CD8-positive, alpha-beta memory T cell (primary cell): ENCODE data around the gene SPTLC1. TPM values are rescaled to one million over a fixed set of nuclear protein-coding genes. Genes with fewer than 3 reads are reported as not detected.
A peak's percentile ranks its signal among the peaks of the same experiment; 100 is the strongest.
"Not testable (repeated sequence)": the region's sequence is repeated elsewhere in the genome, so short reads cannot be mapped to it uniquely, and the experiment has no call there.

Experiments
- CTCF ChIA-PET: fragments of 350-600 bp; sonication (Branson Sonifier 250); formaldehyde crosslinking; loops from one replicate; lab custom pipeline; 2021; ENCODE audit warnings: antibody characterized with exemption; lab: Charles Lee
- POLR2A ChIA-PET: fragments of 350-600 bp; sonication (Branson Sonifier 250); formaldehyde crosslinking; loops from one replicate; lab custom pipeline; 2021; ENCODE audit warnings: antibody characterized with exemption; lab: Charles Lee
- DNase-seq, 5 donors: peaks; one replicate each; pipeline versions ENCODE4 v3.0.0 to v3.0.0-alpha.2; 2020 to 2022; ENCODE audit warnings: mixed read lengths in 1 of 5
- H3K27ac ChIP-seq: one replicate; pipeline ENCODE4 v1.7.0; 2013; ENCODE audit warnings: low read depth, mild to moderate bottlenecking, low read length, moderate library complexity
- H3K27me3 ChIP-seq: 2 replicates; pipeline ENCODE4 v1.7.0; 2013; ENCODE audit warnings: low read length, mild to moderate bottlenecking; ENCODE audit not compliant: insufficient read depth, poor library complexity, severe bottlenecking
- H3K36me3 ChIP-seq: 2 replicates; pipeline ENCODE4 v1.7.0; 2013; ENCODE audit warnings: mild to moderate bottlenecking, low read length, moderate library complexity; ENCODE audit not compliant: insufficient read depth
- H3K4me1 ChIP-seq: 2 replicates; pipeline ENCODE4 v1.7.0; 2013; ENCODE audit warnings: mild to moderate bottlenecking, low read length, moderate library complexity; ENCODE audit not compliant: insufficient read depth
- H3K4me3 ChIP-seq: 2 replicates; pipeline ENCODE4 v1.7.0; 2013; ENCODE audit warnings: mild to moderate bottlenecking, low read length
- H3K9me3 ChIP-seq: 2 replicates; pipeline ENCODE4 v1.7.0; 2013; ENCODE audit warnings: mild to moderate bottlenecking, low read length
- H3K27ac Mint-ChIP-seq, 8 donors: one replicate each; pipeline ENCODE4 v1.8.0; 2020 to 2021; ENCODE audit warnings: mixed read lengths in 8 of 8, mild to moderate bottlenecking in 6 of 8, inconsistent platforms in 3 of 8, moderate library complexity in 3 of 8
- H3K27me3 Mint-ChIP-seq, 2 donors: one replicate each; pipeline ENCODE4 v1.8.0; 2020 to 2021; ENCODE audit warnings: mixed read lengths in 2 of 2, mild to moderate bottlenecking in 1 of 2, moderate library complexity in 1 of 2
- H3K36me3 Mint-ChIP-seq, 3 donors: one replicate each; pipeline ENCODE4 v1.8.0; 2020 to 2021; ENCODE audit warnings: mixed read lengths in 3 of 3, inconsistent platforms in 1 of 3, mild to moderate bottlenecking in 1 of 3
- H3K4me1 Mint-ChIP-seq, 3 donors: one replicate each; pipeline ENCODE4 v1.8.0; 2020 to 2021; ENCODE audit warnings: mixed read lengths in 3 of 3, inconsistent platforms in 1 of 3, mild to moderate bottlenecking in 1 of 3
- H3K4me3 Mint-ChIP-seq, 7 donors: one replicate each; pipeline ENCODE4 v1.8.0; 2020 to 2021; ENCODE audit warnings: mixed read lengths in 7 of 7, mild to moderate bottlenecking in 6 of 7, moderate library complexity in 4 of 7, inconsistent platforms in 2 of 7
- H3K9me3 Mint-ChIP-seq, 5 donors: one replicate each; pipeline ENCODE4 v1.8.0; 2020 to 2022; ENCODE audit warnings: mixed read lengths in 5 of 5, mild to moderate bottlenecking in 3 of 5, moderate library complexity in 2 of 5, inconsistent platforms in 1 of 5
- polyA plus RNA-seq: library from polyadenylated mRNA; unstranded; fragments of 300-500 nt; fragmentation: Illumina TruSeq; gene quantifications from one replicate; pipeline ENCODE4 v1.2.3, GENCODE V29; 2021
- total RNA-seq, 2 experiments: library from RNA; stranded (reverse); gene quantifications; one replicate each; pipeline ENCODE4 v1.2.3, GENCODE V29; 2021

Gene SPTLC1
- total and polyA plus RNA-seq, 3 experiments from 2014 or later, result 38.8 to 64.0 (median 60.7) TPM

- POLR2A ChIA-PET, result no interaction called here
- Mint-ChIP-seq H3K4me1 (no peaks in the 10 kb centered on the region), H3K4me3 (no peak overlapping the region), H3K27me3 (no peaks in the 10 kb centered on the region), H3K9me3 (no peaks in the 10 kb centered on the region), H3K27ac (no peak overlapping the region), H3K36me3 (peaks cover 11 to 77% (median 33%) of the 10 kb centered on the region in 3 donors)
- no peak overlapping the region for H3K4me3 ChIP-seq
- CTCF ChIA-PET, result no interaction called here
- no peak for DNase-seq
- no peaks in the 10 kb centered on the region for H3K27me3 ChIP-seq
- H3K27ac ChIP-seq, result no peak overlapping the region
- H3K36me3 ChIP-seq, result peaks cover 18% of the 10 kb centered on the region
- H3K4me1 ChIP-seq, result no peaks in the 10 kb centered on the region
- no peaks in the 10 kb centered on the region for H3K9me3 ChIP-seq
Observed at GRCh38 chr9:92032891-92033290, 82.3 kb downstream of the SPTLC1 start.

GRCh38 chr9:92030367-92030766 lies 84.8 kb downstream of the SPTLC1 start:
- Mint-ChIP-seq H3K9me3 (peaks cover 0 to 1% (median 0%) of the 10 kb centered on the region in 5 donors), H3K27ac (no peak overlapping the region), H3K4me1 (no peaks in the 10 kb centered on the region), H3K36me3 (peaks cover 7 to 53% (median 20%) of the 10 kb centered on the region in 3 donors), H3K27me3 (no peaks in the 10 kb centered on the region), H3K4me3 (no peak overlapping the region)
- no peak for DNase-seq
- Histone ChIP-seq H3K9me3 (no peaks in the 10 kb centered on the region), H3K27me3 (no peaks in the 10 kb centered on the region), H3K4me3 (no peak overlapping the region), H3K27ac (no peak overlapping the region), H3K4me1 (no peaks in the 10 kb centered on the region), H3K36me3 (peaks cover 4% of the 10 kb centered on the region)
- ChIA-PET POLR2A (no interaction called here), CTCF (no interaction called here)

- H3K27ac ChIP-seq, result no peak overlapping the region
- Mint-ChIP-seq H3K27ac (peak overlapping the region in 1 of 8 donors; percentile 71), H3K4me1 (no peaks in the 10 kb centered on the region), H3K4me3 (no peak overlapping the region), H3K9me3 (peaks cover 0 to 1% (median 0%) of the 10 kb centered on the region in 5 donors), H3K36me3 (peaks cover 7 to 45% (median 16%) of the 10 kb centered on the region in 3 donors), H3K27me3 (no peaks in the 10 kb centered on the region)
- ChIA-PET POLR2A (no interaction called here), CTCF (no interaction called here)
- peaks cover 4% of the 10 kb centered on the region for H3K36me3 ChIP-seq
- DNase-seq, result no peak
- H3K9me3 ChIP-seq, result no peaks in the 10 kb centered on the region
- H3K4me3 ChIP-seq, result no peak overlapping the region
- no peaks in the 10 kb centered on the region for H3K27me3 ChIP-seq
- no peaks in the 10 kb centered on the region for H3K4me1 ChIP-seq
Observed at GRCh38 chr9:92029553-92029952, 85.7 kb downstream of the SPTLC1 start.

- no peak for DNase-seq
- Histone ChIP-seq H3K4me3 (no peak overlapping the region), H3K4me1 (no peaks in the 10 kb centered on the region), H3K9me3 (no peaks in the 10 kb centered on the region), H3K27me3 (no peaks in the 10 kb centered on the region), H3K36me3 (no peaks in the 10 kb centered on the region), H3K27ac (no peak overlapping the region)
- H3K4me1 Mint-ChIP-seq, result no peaks in the 10 kb centered on the region
- H3K27me3 Mint-ChIP-seq, result no peaks in the 10 kb centered on the region
- ChIA-PET CTCF (no interaction called here), POLR2A (no interaction called here)
- H3K9me3 Mint-ChIP-seq, result peaks cover 0 to 10% (median 2%) of the 10 kb centered on the region in 5 donors
- H3K36me3 Mint-ChIP-seq, result peaks cover 8 to 18% (median 12%) of the 10 kb centered on the region in 3 donors
- no peak overlapping the region for H3K27ac Mint-ChIP-seq
- H3K4me3 Mint-ChIP-seq, result no peak overlapping the region
Observed at GRCh38 chr9:92026206-92027002, 88.8 kb downstream of the SPTLC1 start.

- H3K27me3 ChIP-seq, H3K4me1 ChIP-seq, H3K9me3 ChIP-seq, H3K36me3 ChIP-seq, H3K4me3 Mint-ChIP-seq, H3K27me3 Mint-ChIP-seq, POLR2A ChIA-PET, H3K27ac Mint-ChIP-seq, H3K36me3 Mint-ChIP-seq, DNase-seq, H3K4me3 ChIP-seq, H3K4me1 Mint-ChIP-seq, H3K27ac ChIP-seq: not testable (repeated sequence)
- CTCF ChIA-PET, result interaction anchor here (0.6 kb wide), 1 partner anchor 193 kb away, joined by 3 read pairs; no protein-coding TSS in a partner anchor
- peaks cover 0 to 10% (median 2%) of the 10 kb centered on the region in 5 donors for H3K9me3 Mint-ChIP-seq
Observed at GRCh38 chr9:92021785-92022541, 93.2 kb downstream of the SPTLC1 start.

- H3K4me3 ChIP-seq, result no peak overlapping the region
- no peak overlapping the region for H3K27ac ChIP-seq
- H3K36me3 Mint-ChIP-seq, result peaks cover 0 to 8% (median 4%) of the 10 kb centered on the region in 3 donors
- no peak for DNase-seq
- ChIA-PET CTCF (no interaction called here), POLR2A (no interaction called here)
- no peaks in the 10 kb centered on the region for H3K4me1 ChIP-seq
- no peaks in the 10 kb centered on the region for H3K4me1 Mint-ChIP-seq
- H3K27me3 ChIP-seq, result no peaks in the 10 kb centered on the region
- H3K27ac Mint-ChIP-seq, result peak overlapping the region in 1 of 8 donors; percentile 43
- H3K4me3 Mint-ChIP-seq, result no peak overlapping the region
- H3K27me3 Mint-ChIP-seq, result peaks cover 5 to 6% of the 10 kb centered on the region in 2 donors
- H3K36me3 ChIP-seq, result no peaks in the 10 kb centered on the region
- H3K9me3 Mint-ChIP-seq, result peaks cover 4 to 18% (median 7%) of the 10 kb centered on the region in 5 donors
- H3K9me3 ChIP-seq, result no peaks in the 10 kb centered on the region
Observed at GRCh38 chr9:92019658-92020057, 95.6 kb downstream of the SPTLC1 start.

- CTCF ChIA-PET, result no interaction called here
- no peak for DNase-seq
- Histone ChIP-seq H3K27ac (no peak overlapping the region), H3K27me3 (no peaks in the 10 kb centered on the region), H3K36me3 (no peaks in the 10 kb centered on the region), H3K4me3 (no peak overlapping the region), H3K9me3 (no peaks in the 10 kb centered on the region), H3K4me1 (no peaks in the 10 kb centered on the region)
- H3K4me1 Mint-ChIP-seq, result no peaks in the 10 kb centered on the region
- peaks cover 7 to 19% of the 10 kb centered on the region in 2 donors for H3K27me3 Mint-ChIP-seq
- H3K36me3 Mint-ChIP-seq, result peaks cover 0 to 4% (median 0%) of the 10 kb centered on the region in 3 donors
- H3K4me3 Mint-ChIP-seq, result no peak overlapping the region
- peaks cover 4 to 16% (median 10%) of the 10 kb centered on the region in 5 donors for H3K9me3 Mint-ChIP-seq
- H3K27ac Mint-ChIP-seq, result no peak overlapping the region
- POLR2A ChIA-PET, result no interaction called here
Observed at GRCh38 chr9:92010705-92011536, 104.3 kb downstream of the SPTLC1 start.
